Measurements from ENCODE around the gene VWCE. TPM values are rescaled to one million over a fixed set of nuclear protein-coding genes. Genes with fewer than 3 reads are reported as not detected.

Gene VWCE
- polyA plus RNA-seq (2013, experiment 1 of 2), result 7.3 TPM
- polyA plus RNA-seq (2013, experiment 2 of 2), result 6.1 TPM

DNA sequence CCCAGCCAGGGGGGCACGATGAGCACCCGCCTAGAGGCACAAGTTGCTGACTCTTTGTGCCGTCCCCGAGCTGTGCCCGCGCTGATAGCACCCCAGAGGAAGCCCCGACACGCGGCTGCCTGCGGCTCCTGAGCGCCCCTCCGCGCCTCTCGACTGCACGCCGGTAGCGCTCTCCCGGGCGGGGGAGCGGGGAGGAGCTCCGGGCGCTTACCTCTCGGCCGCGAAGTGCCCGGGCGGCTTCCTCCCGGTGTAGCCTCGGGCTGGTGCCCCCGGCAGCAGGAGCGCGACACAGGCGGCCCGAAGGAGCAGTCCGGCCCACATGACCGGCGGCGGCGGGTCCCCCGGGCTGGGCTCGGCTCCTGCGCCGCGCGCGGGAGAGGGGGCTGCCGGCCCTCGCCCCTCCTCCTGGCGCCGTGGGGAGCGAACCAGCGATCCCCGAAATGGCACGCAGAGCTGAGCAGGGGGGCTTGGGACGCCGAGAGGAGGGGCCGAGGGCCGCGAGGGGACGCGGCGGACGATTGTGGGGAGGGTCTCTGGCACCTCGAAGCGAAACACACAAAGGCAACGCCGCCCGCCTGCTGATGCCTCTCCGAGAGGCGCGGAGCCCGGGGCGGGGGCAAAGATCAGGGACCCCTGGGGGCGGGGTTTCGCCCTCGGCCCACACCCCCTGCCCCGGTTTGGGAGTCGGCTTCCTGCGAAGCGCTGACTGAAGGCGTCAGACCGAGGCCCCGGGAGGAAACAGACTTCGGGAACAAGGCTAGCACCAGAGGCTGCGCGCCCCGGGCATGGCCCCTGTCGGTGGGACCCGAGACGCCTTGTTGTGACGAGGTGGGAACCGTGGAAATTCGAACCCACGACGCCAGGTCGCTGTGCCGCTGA lies at the start of gene VWCE:
VWCE (minus strand) TSS at position 600 of the 879 bp plus-strand sequence; CDS start at position 321, 279 bp downstream.
- Histone ChIP-seq H3K36me3 (ENCODE audit: insufficient read depth, low read length) (peaks cover 21% of the 10 kb centered on the region), H3K9me3 (ENCODE audit: insufficient read depth, low read depth, low read length) (no peaks in the 10 kb centered on the region), H3K27ac (ENCODE audit: low read depth, low read length) (peak within 1 kb of the TSS; percentile 58; the same call in 1 of the 2 replicates), H3K9ac (ENCODE audit: low read depth, low read length) (peak within 1 kb of the TSS; percentile 87), H3K4me3 (ENCODE audit: low read length) (peak within 1 kb of the TSS; percentile 87), H3K27me3 (ENCODE audit: insufficient read depth, low read length) (peaks cover 15% of the 10 kb centered on the region), H3K4me1 (ENCODE audit: insufficient read depth, low read length) (peaks cover 4% of the 10 kb centered on the region; the same call in 1 of the 2 replicates)
- 1% methylated on average over 97 of the region's 97 CpGs for WGBS

DNA sequence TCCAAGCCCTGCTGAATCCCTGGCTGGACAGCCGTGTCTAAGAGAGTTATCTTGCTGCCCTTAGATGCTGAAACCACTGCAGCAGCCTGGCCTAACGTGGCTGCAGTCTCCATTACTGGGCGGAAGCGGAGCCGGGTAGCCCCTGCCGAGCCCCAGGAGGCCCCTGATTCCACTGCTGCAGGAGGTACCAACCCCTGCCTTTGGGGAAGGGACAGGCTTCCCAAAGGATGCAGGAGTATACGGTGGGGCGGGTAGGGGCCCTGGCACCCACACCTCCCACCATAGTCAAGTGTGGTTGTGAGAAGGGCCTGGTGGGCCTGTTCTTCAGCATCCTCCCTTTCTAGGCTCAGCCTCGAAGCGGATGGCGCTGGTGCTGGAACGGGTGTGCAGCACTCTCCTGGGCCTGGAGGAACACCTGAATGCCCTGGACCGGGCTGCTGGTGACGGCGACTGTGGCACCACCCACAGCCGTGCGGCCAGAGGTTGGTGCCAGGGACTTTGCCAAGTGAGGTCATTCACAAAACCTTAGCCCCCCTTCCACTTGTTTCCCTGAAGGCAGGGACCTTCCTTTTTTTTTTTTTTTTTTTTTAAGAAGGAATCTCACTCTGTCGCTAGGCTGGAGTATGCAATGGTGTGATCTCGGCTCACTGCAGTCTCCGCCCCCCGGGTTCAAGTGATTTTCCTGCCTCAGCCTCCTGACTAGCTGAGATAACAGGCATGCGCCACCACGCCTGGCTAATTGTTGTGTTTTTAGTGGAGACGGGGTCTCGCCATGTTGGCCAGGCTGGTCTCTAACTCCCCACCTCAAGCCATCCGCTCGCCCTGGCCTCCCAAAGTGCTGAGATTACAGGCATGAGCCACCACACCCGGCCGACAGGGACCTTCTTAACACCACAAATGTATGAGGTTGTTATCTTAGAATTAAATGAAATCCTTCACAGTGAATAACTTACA lies 49.0 kb upstream of the VWCE start:
- H3K4me3 ChIP-seq (ENCODE audit: low read length), result no peak overlapping the region
- peaks cover 28% of the 10 kb centered on the region for H3K36me3 ChIP-seq (ENCODE audit: insufficient read depth, low read length)
- H3K4me1 ChIP-seq (ENCODE audit: insufficient read depth, low read length), result no peaks in the 10 kb centered on the region
- H3K9ac ChIP-seq (ENCODE audit: low read depth, low read length), result no peak overlapping the region
- H3K27me3 ChIP-seq (ENCODE audit: insufficient read depth, low read length), result no peaks in the 10 kb centered on the region
- H3K9me3 ChIP-seq (ENCODE audit: insufficient read depth, low read depth, low read length), result no peaks in the 10 kb centered on the region
- H3K27ac ChIP-seq (ENCODE audit: low read depth, low read length), result no peak overlapping the region
- 94% methylated on average over 25 of the region's 29 CpGs for WGBS

GRCh38 chr11:61342207-61342803 lies 47.2 kb upstream of the VWCE start:
- Histone ChIP-seq H3K9me3 (ENCODE audit: insufficient read depth, low read depth, low read length) (no peaks in the 10 kb centered on the region), H3K4me1 (ENCODE audit: insufficient read depth, low read length) (no peaks in the 10 kb centered on the region), H3K27me3 (ENCODE audit: insufficient read depth, low read length) (no peaks in the 10 kb centered on the region), H3K27ac (ENCODE audit: low read depth, low read length) (no peak overlapping the region), H3K4me3 (ENCODE audit: low read length) (no peak overlapping the region), H3K36me3 (ENCODE audit: insufficient read depth, low read length) (peaks cover 25% of the 10 kb centered on the region), H3K9ac (ENCODE audit: low read depth, low read length) (no peak overlapping the region)
- WGBS, result 95% methylated on average over 20 of the region's 20 CpGs

DNA sequence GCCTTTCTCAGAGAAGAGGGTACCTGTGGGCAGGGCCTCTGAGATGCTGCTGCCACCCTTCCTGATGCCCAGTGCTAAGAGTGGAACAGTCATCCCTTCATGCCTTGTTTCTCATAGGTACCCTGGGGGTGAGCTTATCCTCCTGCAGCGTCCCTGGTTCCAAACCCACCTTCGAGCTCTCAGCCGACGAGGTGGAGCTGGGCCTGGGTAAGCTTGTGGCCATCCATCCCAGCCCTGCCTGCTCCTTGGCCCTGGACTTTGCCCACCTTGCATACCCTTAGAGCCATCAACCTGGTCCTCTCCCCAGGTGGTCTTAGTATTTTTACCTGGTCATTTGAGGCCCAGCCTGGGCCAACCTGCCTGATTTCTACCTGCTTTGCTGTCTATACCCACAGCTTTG lies 46.6 kb upstream of the VWCE start:
- Histone ChIP-seq H3K27me3 (ENCODE audit: insufficient read depth, low read length) (no peaks in the 10 kb centered on the region), H3K4me3 (ENCODE audit: low read length) (no peak overlapping the region), H3K4me1 (ENCODE audit: insufficient read depth, low read length) (no peaks in the 10 kb centered on the region), H3K9me3 (ENCODE audit: insufficient read depth, low read depth, low read length) (no peaks in the 10 kb centered on the region), H3K9ac (ENCODE audit: low read depth, low read length) (no peak overlapping the region), H3K36me3 (ENCODE audit: insufficient read depth, low read length) (peaks cover 25% of the 10 kb centered on the region), H3K27ac (ENCODE audit: low read depth, low read length) (no peak overlapping the region)
- 93% methylated on average over 4 of the region's 4 CpGs for WGBS

DNA sequence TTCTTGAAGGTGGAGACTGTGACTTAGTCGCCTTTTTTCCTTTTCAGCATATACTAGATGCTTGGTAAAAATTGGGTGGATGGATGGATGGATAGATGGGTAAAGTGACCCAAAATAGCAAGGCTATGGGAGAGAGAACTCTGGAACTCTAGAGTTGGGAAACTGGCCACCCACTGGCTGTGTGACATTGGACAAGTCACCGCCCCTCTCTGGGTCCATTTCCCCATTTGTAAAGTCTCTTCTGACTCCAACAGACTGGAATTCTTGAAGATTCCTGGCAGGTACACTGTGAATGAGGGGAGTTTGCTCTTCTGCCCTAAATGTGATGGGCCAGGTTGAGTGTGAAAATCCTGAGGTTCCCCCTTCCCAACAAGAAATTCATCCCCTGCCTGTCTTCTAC lies 45.9 kb upstream of the VWCE start:
- Histone ChIP-seq H3K27me3 (ENCODE audit: insufficient read depth, low read length) (no peaks in the 10 kb centered on the region), H3K27ac (ENCODE audit: low read depth, low read length) (no peak overlapping the region), H3K9ac (ENCODE audit: low read depth, low read length) (no peak overlapping the region), H3K9me3 (ENCODE audit: insufficient read depth, low read depth, low read length) (no peaks in the 10 kb centered on the region), H3K4me3 (ENCODE audit: low read length) (no peak overlapping the region), H3K36me3 (ENCODE audit: insufficient read depth, low read length) (peaks cover 25% of the 10 kb centered on the region), H3K4me1 (ENCODE audit: insufficient read depth, low read length) (no peaks in the 10 kb centered on the region)
- 96% methylated on average over 2 of the region's 2 CpGs for WGBS

DNA sequence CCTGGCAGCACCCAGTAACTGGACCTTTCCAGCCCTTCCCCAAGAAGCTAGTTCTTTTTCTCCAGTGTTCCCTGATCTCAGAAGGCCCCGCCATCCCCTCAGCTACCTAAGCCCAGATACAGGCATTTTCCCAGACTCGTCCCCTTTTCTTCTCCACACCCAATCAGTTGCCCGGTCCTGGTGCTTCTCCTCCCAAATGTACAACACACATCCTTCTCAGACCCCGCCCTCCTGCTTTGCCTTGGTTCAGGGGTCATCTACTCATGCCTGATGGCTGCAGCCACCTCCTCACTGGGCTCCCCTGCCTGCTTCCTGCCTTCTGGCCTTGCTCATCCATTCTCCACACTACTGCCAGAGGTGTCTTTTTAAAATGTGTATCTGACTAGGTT lies 44.4 kb upstream of the VWCE start:
- Histone ChIP-seq H3K27me3 (ENCODE audit: insufficient read depth, low read length) (no peaks in the 10 kb centered on the region), H3K9me3 (ENCODE audit: insufficient read depth, low read depth, low read length) (no peaks in the 10 kb centered on the region), H3K36me3 (ENCODE audit: insufficient read depth, low read length) (peaks cover 25% of the 10 kb centered on the region), H3K4me3 (ENCODE audit: low read length) (no peak overlapping the region), H3K27ac (ENCODE audit: low read depth, low read length) (no peak overlapping the region), H3K4me1 (ENCODE audit: insufficient read depth, low read length) (peaks cover 6% of the 10 kb centered on the region; the same call in 1 of the 2 replicates), H3K9ac (ENCODE audit: low read depth, low read length) (no peak overlapping the region)
- WGBS, result 88% methylated on average over 4 of the region's 4 CpGs

DNA sequence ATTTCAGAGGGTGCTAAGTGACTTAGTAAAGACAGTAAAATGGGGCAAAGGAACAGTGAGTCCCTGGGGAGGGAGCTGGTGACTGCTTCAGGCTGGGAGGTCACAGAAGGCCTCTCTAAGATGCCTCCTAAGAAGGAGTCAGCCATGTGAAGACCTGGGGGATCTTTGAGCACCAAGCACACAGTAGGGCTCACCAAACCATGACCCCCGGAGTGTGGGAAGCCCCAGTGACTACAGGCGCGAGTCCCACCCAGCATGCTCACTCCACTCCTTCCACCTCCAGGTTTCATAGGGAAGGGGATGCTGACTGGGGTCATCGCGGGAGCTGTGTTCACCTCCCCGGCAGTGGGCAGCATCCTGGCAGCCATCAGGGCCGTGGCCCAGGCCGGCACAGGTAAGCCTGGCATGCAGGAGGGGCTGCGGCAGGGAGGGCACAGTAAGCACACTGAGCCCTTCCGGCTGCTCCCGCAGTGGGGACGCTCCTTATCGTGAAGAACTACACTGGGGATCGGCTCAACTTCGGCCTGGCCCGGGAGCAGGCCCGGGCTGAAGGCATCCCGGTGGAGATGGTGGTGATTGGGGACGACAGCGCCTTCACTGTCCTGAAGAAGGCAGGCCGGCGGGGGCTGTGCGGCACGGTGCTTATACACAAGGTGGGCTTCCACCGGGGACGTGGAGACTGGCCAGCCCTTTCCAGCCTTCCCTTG lies 43.8 kb upstream of the VWCE start:
- H3K27ac ChIP-seq (ENCODE audit: low read depth, low read length), result no peak overlapping the region
- no peaks in the 10 kb centered on the region for H3K27me3 ChIP-seq (ENCODE audit: insufficient read depth, low read length)
- peaks cover 25% of the 10 kb centered on the region for H3K36me3 ChIP-seq (ENCODE audit: insufficient read depth, low read length)
- H3K4me1 ChIP-seq (ENCODE audit: insufficient read depth, low read length), result peaks cover 6% of the 10 kb centered on the region; the same call in 1 of the 2 replicates
- H3K9ac ChIP-seq (ENCODE audit: low read depth, low read length), result no peak overlapping the region
- WGBS, result 89% methylated on average over 26 of the region's 26 CpGs
- H3K9me3 ChIP-seq (ENCODE audit: insufficient read depth, low read depth, low read length), result no peaks in the 10 kb centered on the region
- H3K4me3 ChIP-seq (ENCODE audit: low read length), result no peak overlapping the region

GRCh38 chr11:61337706-61338470 lies 42.8 kb upstream of the VWCE start:
- WGBS, result 92% methylated on average over 15 of the region's 15 CpGs
- H3K9me3 ChIP-seq (ENCODE audit: insufficient read depth, low read depth, low read length), result no peaks in the 10 kb centered on the region
- no peak overlapping the region for H3K4me3 ChIP-seq (ENCODE audit: low read length)
- peaks cover 22% of the 10 kb centered on the region for H3K36me3 ChIP-seq (ENCODE audit: insufficient read depth, low read length)
- H3K9ac ChIP-seq (ENCODE audit: low read depth, low read length), result no peak overlapping the region
- H3K27ac ChIP-seq (ENCODE audit: low read depth, low read length), result no peak overlapping the region
- H3K27me3 ChIP-seq (ENCODE audit: insufficient read depth, low read length), result no peaks in the 10 kb centered on the region
- peaks cover 11% of the 10 kb centered on the region; the same call in 1 of the 2 replicates for H3K4me1 ChIP-seq (ENCODE audit: insufficient read depth, low read length)

DNA sequence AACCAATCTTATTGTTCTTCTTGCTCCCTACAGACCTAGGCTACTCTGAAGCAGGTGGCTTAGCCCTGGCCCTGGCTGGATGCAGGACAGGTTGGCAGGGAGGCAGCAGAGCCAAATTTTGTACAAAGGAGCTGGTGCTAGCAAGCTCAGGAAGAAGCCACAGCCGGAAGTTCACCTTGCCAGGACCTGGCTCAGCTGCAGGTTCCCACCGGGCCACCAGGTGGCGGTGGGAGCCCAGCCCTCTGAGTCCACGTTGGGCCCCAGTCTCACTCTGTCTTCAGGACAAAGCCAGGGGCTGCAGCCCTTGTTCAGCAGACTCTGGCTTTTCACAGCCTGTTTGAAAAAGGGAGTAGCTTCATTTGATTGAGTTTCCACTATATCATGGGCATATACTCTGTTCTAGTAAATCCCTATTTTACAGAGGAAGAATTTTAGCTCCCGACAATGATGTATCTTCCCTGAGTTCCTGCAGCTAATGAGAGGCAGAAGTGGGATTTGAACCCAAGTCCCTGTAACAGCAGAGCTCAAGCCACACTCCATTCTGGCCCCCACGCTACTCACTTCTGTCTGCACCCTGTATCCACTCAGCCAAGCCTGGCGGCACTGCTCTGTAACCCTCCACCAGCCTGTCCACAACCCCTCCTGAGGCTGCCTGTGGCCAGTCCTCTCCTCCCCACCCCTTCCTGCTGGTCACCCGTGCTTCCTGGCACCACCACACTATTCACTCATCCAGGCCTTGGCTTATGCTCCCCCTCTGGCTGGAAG lies 41.2 kb upstream of the VWCE start:
- peaks cover 12% of the 10 kb centered on the region; the same call in 1 of the 2 replicates for H3K36me3 ChIP-seq (ENCODE audit: insufficient read depth, low read length)
- peak overlapping the region; percentile 74 for H3K9ac ChIP-seq (ENCODE audit: low read depth, low read length)
- peaks cover 17% of the 10 kb centered on the region; the same call in 1 of the 2 replicates for H3K4me1 ChIP-seq (ENCODE audit: insufficient read depth, low read length)
- no peaks in the 10 kb centered on the region for H3K9me3 ChIP-seq (ENCODE audit: insufficient read depth, low read depth, low read length)
- H3K27ac ChIP-seq (ENCODE audit: low read depth, low read length), result peak overlapping the region; percentile 54
- no peaks in the 10 kb centered on the region for H3K27me3 ChIP-seq (ENCODE audit: insufficient read depth, low read length)
- no peak overlapping the region for H3K4me3 ChIP-seq (ENCODE audit: low read length)
- WGBS, result 40% methylated on average over 8 of the region's 8 CpGs

Measured in HUES64 (cell line).